ENCODE measurements around the gene ELOVL6.

- TF ChIP-seq, protein P1, sequence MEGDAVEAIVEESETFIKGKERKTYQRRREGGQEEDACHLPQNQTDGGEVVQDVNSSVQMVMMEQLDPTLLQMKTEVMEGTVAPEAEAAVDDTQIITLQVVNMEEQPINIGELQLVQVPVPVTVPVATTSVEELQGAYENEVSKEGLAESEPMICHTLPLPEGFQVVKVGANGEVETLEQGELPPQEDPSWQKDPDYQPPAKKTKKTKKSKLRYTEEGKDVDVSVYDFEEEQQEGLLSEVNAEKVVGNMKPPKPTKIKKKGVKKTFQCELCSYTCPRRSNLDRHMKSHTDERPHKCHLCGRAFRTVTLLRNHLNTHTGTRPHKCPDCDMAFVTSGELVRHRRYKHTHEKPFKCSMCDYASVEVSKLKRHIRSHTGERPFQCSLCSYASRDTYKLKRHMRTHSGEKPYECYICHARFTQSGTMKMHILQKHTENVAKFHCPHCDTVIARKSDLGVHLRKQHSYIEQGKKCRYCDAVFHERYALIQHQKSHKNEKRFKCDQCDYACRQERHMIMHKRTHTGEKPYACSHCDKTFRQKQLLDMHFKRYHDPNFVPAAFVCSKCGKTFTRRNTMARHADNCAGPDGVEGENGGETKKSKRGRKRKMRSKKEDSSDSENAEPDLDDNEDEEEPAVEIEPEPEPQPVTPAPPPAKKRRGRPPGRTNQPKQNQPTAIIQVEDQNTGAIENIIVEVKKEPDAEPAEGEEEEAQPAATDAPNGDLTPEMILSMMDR (IDR thresholded peaks at IDR 0.05; ENCODE audit: insufficient read depth, low read depth, low read length), result no peak
- no peak for TF ChIP-seq EZH2 (IDR thresholded peaks at IDR 0.05; ENCODE audit: insufficient read depth, low read length)
Measured at GRCh38 chr4:110059556-110060191, 138.7 kb downstream of the ELOVL6 start.
